ENCODE measurements around the gene GASK1A.

DNA sequence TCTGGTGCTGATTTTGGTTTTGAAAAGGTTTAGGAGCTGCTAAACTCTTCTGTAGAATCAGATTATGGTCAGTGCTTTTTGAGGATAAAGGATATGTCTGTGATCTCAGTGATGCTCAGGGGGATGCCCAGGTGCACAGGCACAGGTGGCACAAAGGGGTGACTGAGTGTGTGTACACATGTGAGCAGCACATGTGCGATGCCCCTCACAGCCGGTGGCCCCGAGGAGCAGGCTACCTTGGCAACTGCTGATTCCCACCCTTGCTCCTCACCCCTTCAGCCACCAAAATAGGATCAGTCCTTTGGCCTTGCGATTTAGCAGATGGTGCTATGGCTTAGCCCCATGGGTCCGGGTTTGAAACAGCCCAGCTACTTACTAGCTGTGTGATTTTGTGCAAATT lies 75.6 kb downstream of the GASK1A start:
- TF ChIP-seq, protein P1, sequence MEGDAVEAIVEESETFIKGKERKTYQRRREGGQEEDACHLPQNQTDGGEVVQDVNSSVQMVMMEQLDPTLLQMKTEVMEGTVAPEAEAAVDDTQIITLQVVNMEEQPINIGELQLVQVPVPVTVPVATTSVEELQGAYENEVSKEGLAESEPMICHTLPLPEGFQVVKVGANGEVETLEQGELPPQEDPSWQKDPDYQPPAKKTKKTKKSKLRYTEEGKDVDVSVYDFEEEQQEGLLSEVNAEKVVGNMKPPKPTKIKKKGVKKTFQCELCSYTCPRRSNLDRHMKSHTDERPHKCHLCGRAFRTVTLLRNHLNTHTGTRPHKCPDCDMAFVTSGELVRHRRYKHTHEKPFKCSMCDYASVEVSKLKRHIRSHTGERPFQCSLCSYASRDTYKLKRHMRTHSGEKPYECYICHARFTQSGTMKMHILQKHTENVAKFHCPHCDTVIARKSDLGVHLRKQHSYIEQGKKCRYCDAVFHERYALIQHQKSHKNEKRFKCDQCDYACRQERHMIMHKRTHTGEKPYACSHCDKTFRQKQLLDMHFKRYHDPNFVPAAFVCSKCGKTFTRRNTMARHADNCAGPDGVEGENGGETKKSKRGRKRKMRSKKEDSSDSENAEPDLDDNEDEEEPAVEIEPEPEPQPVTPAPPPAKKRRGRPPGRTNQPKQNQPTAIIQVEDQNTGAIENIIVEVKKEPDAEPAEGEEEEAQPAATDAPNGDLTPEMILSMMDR (IDR thresholded peaks at IDR 0.05 in 8 of 11, conservative IDR thresholded peaks at IDR 0.05 in 3 of 11), result no peak
- no peak for TF ChIP-seq POLR2AphosphoS5 (IDR thresholded peaks at IDR 0.05)
